CD14-positive monocyte (primary cell): ENCODE results near the gene PRCP. TPM values are rescaled to one million over a fixed set of nuclear protein-coding genes. Genes with fewer than 3 reads are reported as not detected.

Source experiments
- DNase-seq, 3 donors: peaks; one replicate each; pipeline ENCODE4 v3.0.0-alpha.2; 2011 to 2022
- H2AFZ ChIP-seq: 2 replicates; pipeline ENCODE4 v1.6.0; 2012; ENCODE audit warnings: mild to moderate bottlenecking, low read depth, low read length, inconsistent platforms; ENCODE audit not compliant: insufficient read depth, poor library complexity, severe bottlenecking
- H3K27ac ChIP-seq, 2 donors: 1 replicate in 1 of 2; 2 replicates in 1 of 2; pipeline ENCODE4 v1.5.1; 2012 to 2013; ENCODE audit warnings: low read length in 2 of 2, control low read depth in 1 of 2, inconsistent platforms in 1 of 2, low read depth in 1 of 2, mild to moderate bottlenecking in 1 of 2
- H3K27me3 ChIP-seq, 2 donors: one replicate each; pipeline versions ENCODE4 v1.6.0 to v1.6.1; 2011 to 2013; ENCODE audit warnings: low read length in 2 of 2; ENCODE audit not compliant: control insufficient read depth in 2 of 2, insufficient read depth in 2 of 2
- H3K36me3 ChIP-seq, 2 donors: replicated peaks in 1 of 2; 1 replicate in 1 of 2; 2 replicates in 1 of 2; pipeline versions ENCODE4 v1.5.1 to v1.6.1; 2012 to 2013; ENCODE audit warnings: low read length in 2 of 2, control low read depth in 1 of 2, inconsistent platforms in 1 of 2, mild to moderate bottlenecking in 1 of 2; ENCODE audit not compliant: insufficient read depth in 2 of 2, control insufficient read depth in 1 of 2
- H3K4me1 ChIP-seq, 2 donors: 1 replicate in 1 of 2; 2 replicates in 1 of 2; pipeline versions ENCODE4 v1.5.1 to v1.6.1; 2012 to 2013; ENCODE audit warnings: low read length in 2 of 2, control low read depth in 1 of 2, inconsistent platforms in 1 of 2, mild to moderate bottlenecking in 1 of 2, moderate library complexity in 1 of 2; ENCODE audit not compliant: insufficient read depth in 2 of 2, control insufficient read depth in 1 of 2
- H3K4me2 ChIP-seq: replicated peaks from 2 replicates; pipeline ENCODE3; 2012; ENCODE audit warnings: low read length, moderate library complexity, mild to moderate bottlenecking; ENCODE audit not compliant: poor library complexity, severe bottlenecking; ENCODE audit errors: extremely low read depth
- H3K4me3 ChIP-seq, 3 experiments: fragments of 200-600 bp in 1 of 3; sonication (generic) in 1 of 3; replicated peaks in 1 of 3; 1 replicate in 2 of 3; 2 replicates in 1 of 3; pipeline ENCODE4 v1.5.1; 2011 to 2013; ENCODE audit warnings: low read length in 3 of 3, mild to moderate bottlenecking in 3 of 3, control low read depth in 2 of 3, low read depth in 2 of 3, inconsistent platforms in 1 of 3, moderate library complexity in 1 of 3
- H3K79me2 ChIP-seq: 2 replicates; pipeline ENCODE4 v1.6.0; 2012; ENCODE audit warnings: mild to moderate bottlenecking, control low read depth, inconsistent platforms, low read length, moderate library complexity; ENCODE audit not compliant: insufficient read depth
- H3K9ac ChIP-seq: 2 replicates; pipeline ENCODE4 v1.6.0; 2017; ENCODE audit warnings: low read length, mild to moderate bottlenecking; ENCODE audit not compliant: insufficient read depth, poor library complexity, severe bottlenecking
- H3K9me3 ChIP-seq, 2 donors: replicated peaks in 1 of 2; 1 replicate in 1 of 2; 2 replicates in 1 of 2; pipeline versions ENCODE4 v1.5.1 to v1.6.1; 2012 to 2013; ENCODE audit warnings: low read length in 2 of 2, control low read depth in 1 of 2; ENCODE audit not compliant: control insufficient read depth in 1 of 2, insufficient read depth in 1 of 2
- H4K20me1 ChIP-seq: 2 replicates; pipeline ENCODE4 v1.6.0; 2012; ENCODE audit warnings: mild to moderate bottlenecking, low read length, control low read depth, moderate library complexity; ENCODE audit not compliant: insufficient read depth
- H3K27ac Mint-ChIP-seq, 7 donors: one replicate each; pipeline ENCODE4 v1.8.0; 2020; ENCODE audit warnings: mild to moderate bottlenecking in 7 of 7, mixed read lengths in 7 of 7, moderate library complexity in 6 of 7, inconsistent platforms in 2 of 7
- H3K27me3 Mint-ChIP-seq, 3 donors: one replicate each; pipeline ENCODE4 v1.8.0; 2021 to 2022; ENCODE audit warnings: low read depth in 3 of 3, mild to moderate bottlenecking in 3 of 3, mixed read lengths in 3 of 3, moderate library complexity in 3 of 3, inconsistent platforms in 1 of 3
- H3K36me3 Mint-ChIP-seq, 2 donors: one replicate each; pipeline ENCODE4 v1.8.0; 2020; ENCODE audit warnings: mixed read lengths in 2 of 2, inconsistent platforms in 1 of 2, mild to moderate bottlenecking in 1 of 2
- H3K4me1 Mint-ChIP-seq: one replicate; pipeline ENCODE4 v1.8.0; 2020; ENCODE audit warnings: mild to moderate bottlenecking, mixed read lengths
- H3K4me3 Mint-ChIP-seq, 2 donors: one replicate each; pipeline ENCODE4 v1.8.0; 2020; ENCODE audit warnings: mild to moderate bottlenecking in 2 of 2, mixed read lengths in 2 of 2, moderate library complexity in 1 of 2
- H3K9me3 Mint-ChIP-seq, 7 donors: one replicate each; pipeline ENCODE4 v1.8.0; 2020 to 2022; ENCODE audit warnings: mixed read lengths in 7 of 7, mild to moderate bottlenecking in 6 of 7, moderate library complexity in 6 of 7, inconsistent platforms in 2 of 7
- CTCF ChIP-seq: fragments of 200-600 bp; IDR thresholded peaks from one replicate; pipeline ENCODE4 v1.8.0; 2022; ENCODE audit warnings: antibody characterized with exemption, mild to moderate bottlenecking
- WGBS: methylation state at CpG from one replicate; pipeline ENCODE4 v1.1.5; 2013; ENCODE audit warnings: missing lambda C conversion rate; ENCODE audit not compliant: insufficient coverage; 5-methylcytosine and 5-hydroxymethylcytosine counted together
- intact Hi-C, 2 donors: fragments of 100-400 bp; cut with micrococcal nuclease; formaldehyde crosslinking; loops; one replicate each; pipeline versions ENCODE4 v1.15.0 to v1.15.1; 2023
- polyA plus RNA-seq, 3 donors: library from polyadenylated mRNA; depleted of rRNA in 1 of 3; unstranded in 2 of 3; stranded (reverse) in 1 of 3; fragments of 300-500 nt in 2 of 3; fragments of >200 nt in 1 of 3; fragmentation: Illumina TruSeq in 2 of 3; gene quantifications; 1 replicate in 2 of 3; 2 replicates in 1 of 3; pipeline ENCODE4 v1.2.3, GENCODE V29; 2012 to 2021

PRCP gene
- polyA plus RNA-seq, 3 donors: 68.0 to 228 (median 186) TPM

GRCh38 chr11:82786836-82787235 lies 113.4 kb downstream of the PRCP start:
- H3K4me1 Mint-ChIP-seq: peaks cover 4% of the 10 kb centered on the region
- no peaks in the 10 kb centered on the region for H3K4me1 ChIP-seq
- peaks cover 3 to 5% of the 10 kb centered on the region in 2 donors for H3K9me3 ChIP-seq
- DNase-seq: no peak
- TF ChIP-seq CTCF: no peak
- no peaks in the 10 kb centered on the region for H3K27me3 Mint-ChIP-seq
- H3K9me3 Mint-ChIP-seq: peaks cover 2 to 8% (median 5%) of the 10 kb centered on the region in 7 donors
- no peak overlapping the region for H3K27ac Mint-ChIP-seq
- no peak overlapping the region for H3K4me2 ChIP-seq
- WGBS: no CpG with 5 or more reads among the region's 3 CpGs
- no peak overlapping the region for H2AFZ ChIP-seq
- no peaks in the 10 kb centered on the region for H3K36me3 ChIP-seq
- H4K20me1 ChIP-seq: no peaks in the 10 kb centered on the region
- intact Hi-C loops: no loop called here
- no peak overlapping the region for H3K4me3 Mint-ChIP-seq
- H3K4me3 ChIP-seq: no peak overlapping the region
- no peaks in the 10 kb centered on the region for H3K36me3 Mint-ChIP-seq
- no peaks in the 10 kb centered on the region for H3K27me3 ChIP-seq
- H3K9ac ChIP-seq: no peak overlapping the region
- no peak overlapping the region for H3K27ac ChIP-seq
- no peaks in the 10 kb centered on the region for H3K79me2 ChIP-seq

GRCh38 chr11:82786001-82786400 lies 114.2 kb downstream of the PRCP start:
- H3K9me3 ChIP-seq: peaks cover 3 to 5% of the 10 kb centered on the region in 2 donors
- H3K79me2 ChIP-seq: no peaks in the 10 kb centered on the region
- no peaks in the 10 kb centered on the region for H3K4me1 ChIP-seq
- H3K27me3 Mint-ChIP-seq: no peaks in the 10 kb centered on the region
- H3K36me3 Mint-ChIP-seq: no peaks in the 10 kb centered on the region
- no peaks in the 10 kb centered on the region for H4K20me1 ChIP-seq
- peaks cover 4% of the 10 kb centered on the region for H3K4me1 Mint-ChIP-seq
- WGBS: no CpG with 5 or more reads among the region's 2 CpGs
- no peaks in the 10 kb centered on the region for H3K36me3 ChIP-seq
- H3K4me3 Mint-ChIP-seq: no peak overlapping the region
- no peak overlapping the region for H3K4me3 ChIP-seq
- H3K27ac Mint-ChIP-seq: no peak overlapping the region
- no peak overlapping the region for H3K4me2 ChIP-seq
- H2AFZ ChIP-seq: no peak overlapping the region
- H3K9me3 Mint-ChIP-seq: peaks cover 2 to 8% (median 6%) of the 10 kb centered on the region in 7 donors
- no peak for DNase-seq
- H3K27me3 ChIP-seq: no peaks in the 10 kb centered on the region
- H3K27ac ChIP-seq: no peak overlapping the region
- TF ChIP-seq CTCF: no peak
- no peak overlapping the region for H3K9ac ChIP-seq
- intact Hi-C loops: no loop called here
